GM21390 (cell line): ENCODE measurements around the gene OR13C2.
"Not testable (repeated sequence)": the region's sequence is repeated elsewhere in the genome, so short reads cannot be mapped to it uniquely, and the experiment has no call there.

Experiments
- ATAC-seq: cut with Tn5 transposase; IDR thresholded peaks from one replicate; pipeline ENCODE4 v1.9.1; 2021; ENCODE audit not compliant: unreplicated experiment

The OR13C2 gene

GRCh38 chr9:104605527-104605926, at the start of gene OR13C2:
OR13C2 (minus strand) TSS chr9:104605627; CDS start chr9:104605627, 0 bp downstream.
- not testable (repeated sequence) for ATAC-seq

GRCh38 chr9:104635456-104635855, 30.0 kb upstream of the OR13C2 start:
- no peak for ATAC-seq

GRCh38 chr9:104633976-104634520, 28.6 kb upstream of the OR13C2 start:
- ATAC-seq = no peak

- not testable (repeated sequence) for ATAC-seq
These were observed 20.5 kb upstream of the OR13C2 start for GRCh38 chr9:104625964-104626363.

- no peak for ATAC-seq
These were observed 12.7 kb upstream of the OR13C2 start, which contains the start of gene OR13C9 for GRCh38 chr9:104618104-104618503. OR13C9 (minus strand) TSS chr9:104618204; CDS start chr9:104618204, 0 bp downstream.

- ATAC-seq = no peak
These were observed 12.0 kb upstream of the OR13C2 start for GRCh38 chr9:104617418-104617817.

GRCh38 chr9:104611213-104611612, 5.8 kb upstream of the OR13C2 start:
- no peak for ATAC-seq

- no peak for ATAC-seq
These were observed 2.9 kb upstream of the OR13C2 start for GRCh38 chr9:104608336-104608735.

GRCh38 chr9:104606152-104606551, 725 bp upstream of the OR13C2 start:
- ATAC-seq = no peak

GRCh38 chr9:104604801-104605200, 626 bp downstream of the OR13C2 start:
- no peak for ATAC-seq

- ATAC-seq = not testable (repeated sequence)
These were observed 6.1 kb downstream of the OR13C2 start, which contains the start of gene OR13C5 for GRCh38 chr9:104599313-104599712. OR13C5 (minus strand) TSS chr9:104599413; CDS start chr9:104599413, 0 bp downstream.

- not testable (repeated sequence) for ATAC-seq
These were observed 6.7 kb downstream of the OR13C2 start for GRCh38 chr9:104598749-104599148.

GRCh38 chr9:104589626-104590025, 15.8 kb downstream of the OR13C2 start:
- ATAC-seq = no peak

GRCh38 chr9:104586496-104587180, 18.8 kb downstream of the OR13C2 start:
- no peak for ATAC-seq

- ATAC-seq = no peak
These were observed 24.9 kb downstream of the OR13C2 start for GRCh38 chr9:104580562-104580961.

- ATAC-seq = no peak
These were observed 28.2 kb downstream of the OR13C2 start for GRCh38 chr9:104577263-104577662.

- no peak for ATAC-seq
These were observed 30.0 kb downstream of the OR13C2 start for GRCh38 chr9:104575456-104575855.

- ATAC-seq = no peak
These were observed 32.8 kb downstream of the OR13C2 start for GRCh38 chr9:104572612-104573011.

GRCh38 chr9:104568868-104569267, 36.6 kb downstream of the OR13C2 start, which contains the start of gene OR13C8:
OR13C8 (plus strand) TSS chr9:104569168; CDS start chr9:104569168, 0 bp downstream.
- no peak for ATAC-seq

- ATAC-seq = no peak
These were observed 41.1 kb downstream of the OR13C2 start for GRCh38 chr9:104564358-104564757.

- ATAC-seq = no peak
These were observed 48.4 kb downstream of the OR13C2 start for GRCh38 chr9:104556830-104557634.

GRCh38 chr9:104555521-104555920, 49.9 kb downstream of the OR13C2 start:
- no peak for ATAC-seq
